Activated CD4-positive, CD25-positive, alpha-beta regulatory T cell treated with anti-CD3 and anti-CD28 coated beads, Interleukin-2, amount 50 U/mL, for 24 hours (primary cell): Measurements from ENCODE around the gene PTPRD.

ENCODE experiments used
- ATAC-seq, 2 donors: fragments of 150-1000 bp; cut with Tn5 transposase; one replicate each; pipeline ENCODE4 v1.10.0; 2021; ENCODE audit warnings: mild to moderate bottlenecking in 1 of 2, moderate library complexity in 1 of 2

PTPRD gene

GRCh38 chr9:10045598-10045997, 567.2 kb downstream of the PTPRD start:
- ATAC-seq, result no peak

- no peak for ATAC-seq
Measured at GRCh38 chr9:10041726-10042229, 571.0 kb downstream of the PTPRD start.

- ATAC-seq, result no peak
Measured at GRCh38 chr9:10036095-10036494, 576.7 kb downstream of the PTPRD start.

DNA sequence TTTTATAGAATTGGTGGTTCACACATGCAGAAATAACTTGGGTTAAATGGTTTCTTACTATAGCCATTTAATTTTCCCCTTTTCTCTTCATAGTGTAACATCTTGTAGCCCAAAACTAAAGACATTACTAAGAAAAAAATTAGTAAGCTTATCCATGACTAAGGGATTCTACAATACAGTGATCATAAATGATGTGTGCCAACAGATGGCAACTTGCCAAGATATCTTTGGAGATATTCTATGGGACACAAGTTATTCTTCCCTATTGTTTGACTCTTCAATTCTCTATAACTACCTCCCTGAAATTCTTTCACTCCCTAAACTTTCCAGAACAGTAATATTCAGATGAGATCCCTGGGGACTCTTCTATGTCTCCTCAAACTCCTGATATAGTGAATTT, 580.6 kb downstream of the PTPRD start:
- no peak for ATAC-seq

- no peak for ATAC-seq
Measured at GRCh38 chr9:10026443-10026984, 586.3 kb downstream of the PTPRD start.

DNA sequence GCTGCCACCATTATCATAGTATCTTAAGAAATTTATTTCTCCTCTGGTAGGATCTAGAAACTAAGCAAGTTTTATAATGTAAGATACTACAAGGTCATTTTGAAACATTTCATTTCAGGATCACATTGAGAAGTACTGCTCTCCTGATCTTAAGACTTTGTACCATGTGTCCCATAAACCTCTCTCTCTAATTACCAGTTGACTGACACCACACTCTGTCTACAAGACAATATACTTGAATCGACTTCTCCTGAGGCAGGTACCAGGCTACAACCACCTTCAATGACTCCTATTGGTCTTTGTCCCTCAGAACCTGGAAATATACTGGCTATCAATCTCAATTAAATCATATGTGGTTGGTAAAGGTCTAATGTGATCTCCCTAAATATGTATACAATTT, 597.0 kb downstream of the PTPRD start:
- no peak for ATAC-seq

DNA sequence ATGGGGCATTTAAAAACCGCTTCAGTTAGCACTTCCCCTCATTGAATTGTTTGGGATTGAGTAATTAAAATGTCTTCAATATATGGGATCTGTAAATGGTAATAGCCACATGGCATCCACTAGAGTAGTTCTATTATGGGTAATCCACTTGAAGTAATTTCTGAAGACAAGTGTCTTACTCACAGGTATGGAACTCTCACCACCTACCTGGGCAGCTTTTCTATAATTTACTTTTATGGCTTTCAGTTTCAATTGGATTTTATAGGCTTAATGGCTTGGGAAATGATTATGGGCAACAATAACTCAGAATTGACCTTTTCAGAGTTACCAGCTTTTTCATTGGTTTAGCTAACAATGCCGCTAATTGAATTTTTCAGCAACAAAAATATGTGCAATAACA, 597.9 kb downstream of the PTPRD start:
- ATAC-seq, result no peak

DNA sequence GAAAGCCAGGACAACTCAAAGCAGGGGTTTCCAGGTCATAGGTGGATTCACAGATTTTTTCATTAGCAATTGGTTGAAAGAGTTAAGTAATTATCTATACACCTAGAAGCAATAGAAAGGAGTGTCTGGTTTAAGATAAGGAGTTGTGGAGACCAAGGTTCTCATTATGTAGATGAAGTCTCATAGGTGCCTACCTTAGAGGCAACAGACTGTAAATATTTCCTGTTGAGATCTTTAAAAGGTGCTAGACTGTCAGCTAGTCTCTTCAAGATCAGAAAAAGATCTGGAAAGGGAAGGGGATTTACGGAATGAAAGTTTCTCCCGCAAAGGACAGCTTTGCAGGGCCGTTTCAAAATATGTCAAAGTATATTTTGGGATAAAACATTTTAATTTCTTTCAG, 603.4 kb downstream of the PTPRD start:
- ATAC-seq, result no peak

DNA sequence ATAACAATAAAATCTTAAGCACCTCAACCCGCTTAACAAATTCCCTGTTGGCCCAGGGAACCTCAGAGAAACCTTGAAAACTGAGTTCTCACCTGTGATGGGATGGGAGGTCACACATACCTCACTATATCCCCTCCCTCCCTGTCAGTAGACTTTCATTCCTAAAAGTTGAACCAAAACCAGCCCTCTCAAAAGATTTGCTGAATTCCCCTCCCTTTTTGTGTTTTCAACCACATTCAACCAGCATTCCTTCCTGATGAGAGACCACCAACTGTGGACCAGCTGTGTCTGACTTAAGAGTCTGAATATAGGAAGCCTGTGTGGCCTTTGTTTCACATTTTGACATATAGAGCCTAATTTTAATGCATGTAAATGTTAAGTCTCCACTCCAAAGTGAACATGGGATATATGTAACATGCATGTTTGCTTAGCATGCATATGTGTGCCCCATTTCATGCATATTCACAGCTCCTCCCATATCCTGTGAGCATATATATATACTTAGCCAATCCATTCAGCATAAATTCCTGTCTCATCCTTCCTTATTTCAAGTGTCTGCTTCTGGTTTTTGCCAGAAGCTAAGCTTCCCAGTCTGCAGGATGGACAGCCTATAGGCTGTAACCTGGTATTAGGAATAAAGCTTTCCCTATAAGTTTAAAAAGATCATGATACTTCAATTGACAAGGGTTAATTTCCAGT, 604.6 kb downstream of the PTPRD start:
- no peak for ATAC-seq

DNA sequence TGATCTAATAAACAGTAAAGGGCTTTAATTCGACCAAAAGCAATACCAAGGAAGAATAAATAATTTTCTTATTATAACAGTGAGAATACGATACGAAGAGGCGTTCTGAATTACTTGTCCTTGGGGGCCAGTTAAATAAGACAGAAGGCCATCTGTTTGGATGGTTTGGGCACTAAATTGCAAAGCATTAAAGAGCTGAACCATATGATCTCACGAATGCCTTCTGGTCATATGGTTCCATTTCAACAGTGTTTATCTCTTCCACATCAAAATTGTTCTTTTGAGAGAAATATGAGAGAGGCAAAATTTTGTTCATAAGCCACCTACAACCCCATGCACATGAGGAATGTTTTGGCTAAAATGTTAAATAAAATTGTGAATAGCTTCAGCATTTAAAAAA, 605.4 kb downstream of the PTPRD start:
- no peak for ATAC-seq

- no peak for ATAC-seq
Measured at GRCh38 chr9:10005206-10005605, 607.6 kb downstream of the PTPRD start.

- ATAC-seq, result no peak
Measured at GRCh38 chr9:10003047-10003446, 609.8 kb downstream of the PTPRD start.

- ATAC-seq, result no peak
Measured at GRCh38 chr9:10000669-10001068, 612.1 kb downstream of the PTPRD start.

- no peak for ATAC-seq
Measured at GRCh38 chr9:9998491-9999287, 614.1 kb downstream of the PTPRD start.

GRCh38 chr9:9997585-9997984, 615.2 kb downstream of the PTPRD start:
- ATAC-seq, result no peak

DNA sequence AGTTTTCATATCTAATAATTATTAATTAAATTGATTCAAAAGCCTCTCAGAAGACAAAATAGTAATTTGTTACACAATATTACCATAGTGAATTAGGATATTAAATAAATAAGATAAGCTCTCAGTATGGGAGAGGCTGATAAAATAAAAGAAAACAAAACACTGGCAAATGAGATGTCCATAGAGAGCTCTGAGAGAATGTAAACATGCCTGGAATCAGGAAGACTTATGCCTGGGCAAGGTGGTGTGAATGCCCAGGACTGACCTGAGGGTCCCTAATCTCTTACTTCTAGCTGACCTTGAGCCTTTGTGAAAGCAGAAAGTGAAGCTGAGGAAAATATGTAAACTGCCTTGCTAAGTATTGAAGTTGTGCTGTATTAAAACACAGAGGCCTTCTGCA, 616.5 kb downstream of the PTPRD start:
- ATAC-seq, result no peak

DNA sequence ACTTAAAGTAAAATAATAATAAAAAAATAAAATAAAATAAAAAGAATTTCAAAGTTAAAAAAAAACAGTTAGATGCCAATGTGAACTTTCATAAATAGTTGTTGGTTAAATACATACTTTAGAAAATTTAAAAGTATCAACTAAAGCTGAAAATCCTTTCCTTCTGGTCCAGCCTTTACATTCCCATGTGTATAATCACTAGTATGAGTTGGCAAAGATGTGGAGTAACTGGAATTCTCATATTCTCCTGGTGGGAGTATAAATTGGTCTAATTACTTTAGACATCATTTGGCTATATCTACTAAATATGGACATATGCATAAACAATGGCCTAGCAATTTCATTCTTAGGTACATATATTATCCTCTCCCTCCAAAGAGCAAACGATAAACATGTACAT, 619.9 kb downstream of the PTPRD start:
- no peak for ATAC-seq

- no peak for ATAC-seq
Measured at GRCh38 chr9:9973062-9973461, 639.7 kb downstream of the PTPRD start.

GRCh38 chr9:9970514-9970913, 642.3 kb downstream of the PTPRD start:
- ATAC-seq, result no peak

DNA sequence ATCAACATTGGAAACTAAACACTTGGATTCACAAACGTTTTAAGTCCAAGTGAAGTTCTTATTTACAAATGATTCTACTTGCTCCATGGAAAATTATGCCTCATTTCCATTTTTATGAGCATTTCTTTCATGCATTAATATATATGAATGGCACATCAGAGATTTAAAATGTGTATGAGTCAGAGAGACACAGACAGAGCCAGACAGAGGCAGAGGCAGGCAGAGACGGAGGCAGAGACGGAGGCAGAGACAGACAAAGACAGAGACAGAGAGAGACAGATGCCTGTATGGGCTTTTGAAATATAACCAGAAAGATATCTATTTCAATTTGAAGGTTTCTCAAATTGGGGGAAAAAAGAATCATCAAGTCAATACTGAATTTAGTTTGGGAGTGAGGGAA, 649.0 kb downstream of the PTPRD start:
- no peak for ATAC-seq

DNA sequence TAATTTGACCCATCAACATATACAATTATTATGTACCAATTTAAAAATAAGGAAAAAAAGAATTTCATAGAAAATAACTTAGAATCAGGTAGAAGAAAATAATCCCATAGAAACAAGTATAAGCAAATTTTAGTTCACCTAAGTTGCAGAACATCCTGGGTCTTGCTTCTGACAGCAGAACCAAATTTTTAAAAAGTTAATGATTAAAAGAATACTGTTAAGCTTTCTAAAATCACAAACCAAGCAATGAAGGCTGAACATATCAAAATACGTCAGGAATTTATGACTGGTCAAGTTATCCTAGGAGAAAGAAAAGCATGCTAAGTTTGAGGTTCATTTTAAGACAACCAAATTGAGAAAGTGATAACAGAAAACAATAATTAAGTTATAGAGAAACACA, 650.9 kb downstream of the PTPRD start:
- ATAC-seq, result no peak

GRCh38 chr9:9961487-9961886, 651.3 kb downstream of the PTPRD start:
- no peak for ATAC-seq

DNA sequence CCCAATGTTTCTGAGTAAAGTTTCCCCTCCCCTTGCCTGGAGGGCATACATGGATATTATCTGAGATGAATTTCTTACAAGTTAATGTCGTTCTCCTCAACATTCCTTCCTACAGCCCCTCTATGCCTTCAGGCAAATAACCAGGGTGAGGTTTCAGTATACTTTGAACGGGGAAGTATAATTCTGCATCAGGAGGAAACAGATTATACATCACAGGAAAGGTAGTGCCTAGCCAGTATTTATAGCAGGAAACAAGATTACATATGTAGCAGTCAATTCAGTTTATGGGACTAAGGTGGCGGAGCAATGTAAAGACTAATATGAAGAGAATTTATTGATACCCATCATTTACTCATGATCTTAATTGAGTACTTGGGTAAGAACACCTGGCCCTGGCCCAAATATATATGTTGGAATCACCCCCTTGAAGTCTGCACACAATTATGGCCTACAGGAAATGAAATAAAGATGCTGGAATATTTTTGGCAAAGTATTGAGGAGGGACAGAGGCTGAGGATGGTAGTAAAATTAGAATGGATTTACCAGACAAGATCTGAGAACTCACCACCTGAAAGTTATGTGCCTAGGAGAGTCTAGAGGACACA, 661.1 kb downstream of the PTPRD start:
- no peak for ATAC-seq

DNA sequence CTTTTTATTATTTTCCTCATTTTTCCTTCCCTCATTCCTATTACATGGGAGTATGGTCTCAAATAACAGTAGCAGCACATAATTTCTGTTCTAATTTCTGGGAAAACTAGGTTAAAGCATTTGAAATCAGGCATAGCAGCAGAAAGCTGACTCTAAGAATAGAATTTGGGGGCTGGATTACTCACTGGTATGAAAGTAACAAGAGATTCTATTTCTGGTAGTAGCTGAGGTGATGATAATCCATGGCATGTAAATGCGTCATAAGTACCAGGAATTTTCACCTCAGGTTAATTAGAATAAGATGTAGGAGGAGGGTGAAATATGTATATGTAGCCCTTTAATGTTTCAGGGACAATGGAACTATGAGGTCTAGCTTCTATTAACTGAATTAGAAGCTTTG, 662.0 kb downstream of the PTPRD start:
- no peak for ATAC-seq
